Measurements from ENCODE around the gene SLC17A9. TPM values are rescaled to one million over a fixed set of nuclear protein-coding genes. Genes with fewer than 3 reads are reported as not detected.

Gene SLC17A9
- total and polyA plus RNA-seq, 2 experiments from 2014 or later: 32.0 to 39.3 TPM

DNA sequence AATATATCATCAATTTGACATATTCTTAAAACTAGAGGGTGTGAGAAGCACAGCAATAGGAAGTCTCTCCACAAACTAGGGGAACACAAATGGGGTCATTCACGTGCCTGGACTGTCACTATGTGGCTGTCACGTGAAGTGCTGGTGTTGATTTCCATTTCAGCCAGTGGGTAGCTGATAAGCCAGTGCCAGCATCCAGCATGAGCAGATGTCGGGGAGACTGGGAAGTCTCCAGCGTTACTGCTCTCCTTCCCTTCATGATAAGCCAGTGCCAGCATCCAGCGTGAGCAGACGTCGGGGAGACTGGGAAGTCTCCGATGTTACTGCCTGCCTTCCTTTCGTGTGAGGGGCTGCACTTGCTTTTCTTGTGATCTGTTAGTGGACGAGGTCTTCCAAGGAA is 5.6 kb upstream of the SLC17A9 start (continued):
- TF ChIP-seq, protein P1, sequence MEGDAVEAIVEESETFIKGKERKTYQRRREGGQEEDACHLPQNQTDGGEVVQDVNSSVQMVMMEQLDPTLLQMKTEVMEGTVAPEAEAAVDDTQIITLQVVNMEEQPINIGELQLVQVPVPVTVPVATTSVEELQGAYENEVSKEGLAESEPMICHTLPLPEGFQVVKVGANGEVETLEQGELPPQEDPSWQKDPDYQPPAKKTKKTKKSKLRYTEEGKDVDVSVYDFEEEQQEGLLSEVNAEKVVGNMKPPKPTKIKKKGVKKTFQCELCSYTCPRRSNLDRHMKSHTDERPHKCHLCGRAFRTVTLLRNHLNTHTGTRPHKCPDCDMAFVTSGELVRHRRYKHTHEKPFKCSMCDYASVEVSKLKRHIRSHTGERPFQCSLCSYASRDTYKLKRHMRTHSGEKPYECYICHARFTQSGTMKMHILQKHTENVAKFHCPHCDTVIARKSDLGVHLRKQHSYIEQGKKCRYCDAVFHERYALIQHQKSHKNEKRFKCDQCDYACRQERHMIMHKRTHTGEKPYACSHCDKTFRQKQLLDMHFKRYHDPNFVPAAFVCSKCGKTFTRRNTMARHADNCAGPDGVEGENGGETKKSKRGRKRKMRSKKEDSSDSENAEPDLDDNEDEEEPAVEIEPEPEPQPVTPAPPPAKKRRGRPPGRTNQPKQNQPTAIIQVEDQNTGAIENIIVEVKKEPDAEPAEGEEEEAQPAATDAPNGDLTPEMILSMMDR (conservative IDR thresholded peaks at IDR 0.05; ENCODE audit: low read depth in 2 of 2): no peak
- TF ChIP-seq ZNF114 (CRISPR knock-in tag; IDR thresholded peaks at IDR 0.05): no peak
- TF ChIP-seq, protein P2, sequence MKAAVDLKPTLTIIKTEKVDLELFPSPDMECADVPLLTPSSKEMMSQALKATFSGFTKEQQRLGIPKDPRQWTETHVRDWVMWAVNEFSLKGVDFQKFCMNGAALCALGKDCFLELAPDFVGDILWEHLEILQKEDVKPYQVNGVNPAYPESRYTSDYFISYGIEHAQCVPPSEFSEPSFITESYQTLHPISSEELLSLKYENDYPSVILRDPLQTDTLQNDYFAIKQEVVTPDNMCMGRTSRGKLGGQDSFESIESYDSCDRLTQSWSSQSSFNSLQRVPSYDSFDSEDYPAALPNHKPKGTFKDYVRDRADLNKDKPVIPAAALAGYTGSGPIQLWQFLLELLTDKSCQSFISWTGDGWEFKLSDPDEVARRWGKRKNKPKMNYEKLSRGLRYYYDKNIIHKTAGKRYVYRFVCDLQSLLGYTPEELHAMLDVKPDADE (IDR thresholded peaks at IDR 0.05): no peak
- no peak for TF ChIP-seq REST (IDR thresholded peaks at IDR 0.05; ENCODE audit: unreplicated experiment)

GRCh38 chr20:62947532-62948300 is 4.8 kb upstream of the SLC17A9 start:
- Mint-ChIP-seq H3K27me3 (ENCODE audit: insufficient read depth, low read depth, poor library complexity) (peaks cover 8% of the 10 kb centered on the region), H3K36me3 (ENCODE audit: low read depth) (peaks cover 80% of the 10 kb centered on the region), H3K27ac (no peak overlapping the region), H3K9me3 (no peaks in the 10 kb centered on the region), H3K4me1 (peaks cover 6% of the 10 kb centered on the region), H3K4me3 (no peak overlapping the region)
- no peaks in the 10 kb centered on the region for H3K27me3 ChIP-seq (ENCODE audit: insufficient read depth)
- H3K4me2 ChIP-seq: no peak overlapping the region
- no peak overlapping the region for H3K27ac ChIP-seq (ENCODE audit: low read depth)
- peaks cover 57% of the 10 kb centered on the region for H3K36me3 ChIP-seq (ENCODE audit: insufficient read depth)
- H3K4me1 ChIP-seq (ENCODE audit: insufficient read depth): peaks cover 4% of the 10 kb centered on the region
- ATAC-seq (no peak), DNase-seq (ENCODE audit: low spot score) (no peak)
- no peak overlapping the region for H2AFZ ChIP-seq
- peaks cover 52% of the 10 kb centered on the region for H4K20me1 ChIP-seq (replicated peaks; ENCODE audit: insufficient read depth)
- no peak overlapping the region for H3K4me3 ChIP-seq
- peaks cover 75% of the 10 kb centered on the region for H3K79me2 ChIP-seq (replicated peaks; ENCODE audit: insufficient read depth)
- peaks cover 16% of the 10 kb centered on the region for H3F3A ChIP-seq (replicated peaks; ENCODE audit: low read depth)
- no peaks in the 10 kb centered on the region for H3K9me2 ChIP-seq (ENCODE audit: insufficient read depth)
- TF ChIP-seq NANOG (IDR thresholded peaks at IDR 0.05; ENCODE audit: borderline replicate concordance) (no peak), ZNF331 (CRISPR knock-in tag; IDR thresholded peaks at IDR 0.05; ENCODE audit: low read depth) (no peak), EZH2phosphoT487 (IDR thresholded peaks at IDR 0.05; ENCODE audit: unreplicated experiment) (no peak), ZNF114 (CRISPR knock-in tag; IDR thresholded peaks at IDR 0.05) (no peak), STAT1 (IDR thresholded peaks at IDR 0.05; ENCODE audit: unreplicated experiment) (no peak), REST (IDR thresholded peaks at IDR 0.05; ENCODE audit: unreplicated experiment) (no peak)
